HG03097 (cell line): Measurements from ENCODE around the gene VPS13D.
"Not testable (repeated sequence)": the region's sequence is repeated elsewhere in the genome, so short reads cannot be mapped to it uniquely, and the experiment has no call there.

ENCODE experiments used
- ATAC-seq: cut with Tn5 transposase; IDR thresholded peaks from one replicate; pipeline ENCODE4 v1.9.1; 2021; ENCODE audit not compliant: unreplicated experiment, low FRiP score

The VPS13D gene

GRCh38 chr1:12460121-12460520 is 230.3 kb downstream of the VPS13D start:
- no peak for ATAC-seq

GRCh38 chr1:12460911-12461621 is 231.2 kb downstream of the VPS13D start:
- no peak for ATAC-seq

- no peak for ATAC-seq
Observed at GRCh38 chr1:12461754-12462153, 231.9 kb downstream of the VPS13D start.

GRCh38 chr1:12462586-12462985 is 232.8 kb downstream of the VPS13D start:
- no peak for ATAC-seq

GRCh38 chr1:12464045-12464461 is 234.2 kb downstream of the VPS13D start:
- ATAC-seq: no peak

GRCh38 chr1:12464598-12465056 is 234.8 kb downstream of the VPS13D start:
- ATAC-seq: no peak

GRCh38 chr1:12465126-12465525 is 235.3 kb downstream of the VPS13D start:
- no peak for ATAC-seq

GRCh38 chr1:12466816-12467215 is 237.0 kb downstream of the VPS13D start:
- ATAC-seq: no peak

- ATAC-seq: no peak
Observed at GRCh38 chr1:12467570-12468286, 237.9 kb downstream of the VPS13D start.

- ATAC-seq: no peak
Observed at GRCh38 chr1:12468323-12468722, 238.5 kb downstream of the VPS13D start.

- ATAC-seq: no peak
Observed at GRCh38 chr1:12469493-12469892, 239.7 kb downstream of the VPS13D start.

GRCh38 chr1:12469990-12470389 is 240.2 kb downstream of the VPS13D start:
- ATAC-seq: no peak

- not testable (repeated sequence) for ATAC-seq
Observed at GRCh38 chr1:12470916-12471315, 241.1 kb downstream of the VPS13D start.

- no peak for ATAC-seq
Observed at GRCh38 chr1:12472156-12472797, 242.4 kb downstream of the VPS13D start.

- ATAC-seq: no peak
Observed at GRCh38 chr1:12472798-12473551, 243.1 kb downstream of the VPS13D start.

- ATAC-seq: no peak
Observed at GRCh38 chr1:12473596-12474362, 243.9 kb downstream of the VPS13D start.

- no peak for ATAC-seq
Observed at GRCh38 chr1:12475101-12475500, 245.3 kb downstream of the VPS13D start.

- no peak for ATAC-seq
Observed at GRCh38 chr1:12475530-12475934, 245.7 kb downstream of the VPS13D start.

GRCh38 chr1:12475947-12476346 is 246.1 kb downstream of the VPS13D start:
- no peak for ATAC-seq

- ATAC-seq: no peak
Observed at GRCh38 chr1:12477314-12477713, 247.5 kb downstream of the VPS13D start.
